HEK293 (cell line): ENCODE results near the gene CACYBP.

Experiments used
- CTCF ChIA-PET: fragments of 350-600 bp; formaldehyde crosslinking; extraction: SDS; loops from one replicate; lab custom pipeline; 2021; ENCODE audit warnings: antibody characterized with exemption; lab: Yijun Ruan, JAX
- POLR2A ChIA-PET: fragments of 300-600 bp; formaldehyde crosslinking; extraction: SDS; loops from one replicate; lab custom pipeline; 2020; ENCODE audit warnings: antibody characterized with exemption, inconsistent platforms; lab: Yijun Ruan, JAX
- H3K27ac ChIP-seq: fragments of 200-500 bp; sonication (Bioruptor generic); 2 replicates; pipeline ENCODE4 v1.5.1; 2014; ENCODE audit warnings: low read depth, low read length, control low read depth, inconsistent platforms; ENCODE audit errors: extremely low read depth
- H3K36me3 ChIP-seq, 2 experiments: fragments of 200-500 bp in 1 of 2; sonication (Bioruptor generic) in 1 of 2; 1 replicate in 1 of 2; 2 replicates in 1 of 2; pipeline ENCODE4 v1.5.1; 2014 to 2017; ENCODE audit warnings: inconsistent platforms in 2 of 2, low read length in 2 of 2; ENCODE audit not compliant: control insufficient read depth in 2 of 2, insufficient read depth in 1 of 2
- H3K4me1 ChIP-seq: fragments of 200-500 bp; sonication (Bioruptor generic); 2 replicates; pipeline ENCODE4 v1.5.1; 2014; ENCODE audit warnings: mild to moderate bottlenecking, low read length, inconsistent platforms; ENCODE audit not compliant: control insufficient read depth, insufficient read depth
- H3K4me3 ChIP-seq: 2 replicates; pipeline ENCODE4 v1.5.1; 2011; ENCODE audit warnings: low read depth, mild to moderate bottlenecking, control low read depth, low read length, moderate library complexity
- H3K9me3 ChIP-seq: fragments of 200-500 bp; sonication (Bioruptor generic); 2 replicates; pipeline ENCODE4 v1.5.1; 2014; ENCODE audit warnings: low read depth, low read length, inconsistent platforms; ENCODE audit not compliant: control insufficient read depth, insufficient read depth
- FEZF1 ChIP-seq: fragments of 450-650 bp; formaldehyde crosslinking; IDR thresholded peaks from 2 replicates; pipeline ENCODE4 v1.5.1; 2016; ENCODE audit warnings: missing biosample characterization, missing genetic modification characterization
- GLI2 ChIP-seq: fragments of 450-650 bp; formaldehyde crosslinking; IDR thresholded peaks from 2 replicates; pipeline ENCODE4; 2017; ENCODE audit warnings: missing biosample characterization, missing genetic modification characterization, low read depth, borderline replicate concordance
- GLIS1 ChIP-seq: fragments of 450-650 bp; formaldehyde crosslinking; IDR thresholded peaks from 2 replicates; pipeline ENCODE4 v1.5.1; 2016; ENCODE audit warnings: missing biosample characterization, missing genetic modification characterization
- HOXA7 ChIP-seq: sonication (generic); formaldehyde crosslinking; IDR thresholded peaks from 2 replicates; pipeline ENCODE4 v1.8.1; 2022; ENCODE audit warnings: missing genetic modification reagents, borderline replicate concordance
- KLF7 ChIP-seq: fragments of 450-650 bp; formaldehyde crosslinking; IDR thresholded peaks from 2 replicates; pipeline ENCODE4 v1.5.1; 2016; ENCODE audit warnings: missing biosample characterization, missing genetic modification characterization, borderline replicate concordance
- OVOL3 ChIP-seq: fragments of 450-650 bp; formaldehyde crosslinking; IDR thresholded peaks from 2 replicates; pipeline ENCODE4 v1.5.1; 2016; ENCODE audit warnings: missing biosample characterization, missing genetic modification characterization
- SP2 ChIP-seq: fragments of 450-650 bp; formaldehyde crosslinking; IDR thresholded peaks from 2 replicates; pipeline ENCODE4 v1.5.1; 2016; ENCODE audit warnings: missing biosample characterization, missing genetic modification characterization
- WT1 ChIP-seq: fragments of 450-650 bp; formaldehyde crosslinking; IDR thresholded peaks from 2 replicates; pipeline ENCODE4 v1.5.1; 2016; ENCODE audit warnings: missing biosample characterization, missing genetic modification characterization
- ZBTB8A ChIP-seq: fragments of 450-650 bp; formaldehyde crosslinking; IDR thresholded peaks from 2 replicates; pipeline ENCODE4 v1.5.1; 2016; ENCODE audit warnings: missing biosample characterization, missing genetic modification characterization
- ZFP37 ChIP-seq: fragments of 450-650 bp; formaldehyde crosslinking; IDR thresholded peaks from 2 replicates; pipeline ENCODE4 v1.5.1; 2016; ENCODE audit warnings: missing biosample characterization, missing genetic modification characterization
- ZIC2 ChIP-seq: fragments of 450-650 bp; formaldehyde crosslinking; IDR thresholded peaks from 2 replicates; pipeline ENCODE4 v1.5.1; 2016; ENCODE audit warnings: missing biosample characterization, missing genetic modification characterization
- ZNF112 ChIP-seq: fragments of 450-650 bp; formaldehyde crosslinking; IDR thresholded peaks from 2 replicates; pipeline ENCODE4 v1.5.0; 2017; ENCODE audit warnings: missing biosample characterization, missing genetic modification characterization
- ZNF169 ChIP-seq: fragments of 450-650 bp; formaldehyde crosslinking; IDR thresholded peaks from 2 replicates; pipeline ENCODE4 v1.5.1; 2016; ENCODE audit warnings: missing biosample characterization, missing genetic modification characterization
- ZNF184 ChIP-seq: fragments of 450-650 bp; IDR thresholded peaks from 2 replicates; pipeline ENCODE4 v1.5.1; 2018; ENCODE audit warnings: missing biosample characterization, mild to moderate bottlenecking, missing genetic modification characterization
- ZNF214 ChIP-seq: fragments of 450-650 bp; formaldehyde crosslinking; IDR thresholded peaks from 2 replicates; pipeline ENCODE4 v1.5.1; 2017; ENCODE audit warnings: missing biosample characterization, mild to moderate bottlenecking, missing genetic modification characterization, borderline replicate concordance
- ZNF221 ChIP-seq: fragments of 450-650 bp; formaldehyde crosslinking; IDR thresholded peaks from 2 replicates; pipeline ENCODE4 v1.5.1; 2017; ENCODE audit warnings: missing biosample characterization, missing genetic modification characterization, borderline replicate concordance
- ZNF391 ChIP-seq: fragments of 450-650 bp; formaldehyde crosslinking; IDR thresholded peaks from 2 replicates; pipeline ENCODE4 v1.5.1; 2016; ENCODE audit warnings: low read depth, missing biosample characterization, missing genetic modification characterization, borderline replicate concordance
- ZNF544 ChIP-seq: fragments of 450-650 bp; formaldehyde crosslinking; IDR thresholded peaks from 2 replicates; pipeline ENCODE4 v1.5.0; 2017; ENCODE audit warnings: missing biosample characterization, missing genetic modification characterization
- ZNF549 ChIP-seq: fragments of 450-650 bp; IDR thresholded peaks from 2 replicates; pipeline ENCODE4 v1.5.1; 2018; ENCODE audit warnings: missing biosample characterization, missing genetic modification characterization, mild to moderate bottlenecking, inconsistent platforms, moderate library complexity
- ZNF558 ChIP-seq: fragments of 450-650 bp; formaldehyde crosslinking; IDR thresholded peaks from 2 replicates; pipeline ENCODE4 v1.5.1; 2016; ENCODE audit warnings: missing biosample characterization, missing genetic modification characterization
- ZNF626 ChIP-seq: fragments of 450-650 bp; sonication (Bioruptor Pico); formaldehyde crosslinking; IDR thresholded peaks from 2 replicates; pipeline ENCODE4 v1.5.1; 2018; ENCODE audit warnings: missing biosample characterization, missing genetic modification characterization, inconsistent platforms
- ZNF677 ChIP-seq: fragments of 450-650 bp; IDR thresholded peaks from 2 replicates; pipeline ENCODE4 v1.5.0; 2018; ENCODE audit warnings: missing biosample characterization, mild to moderate bottlenecking, missing genetic modification characterization, moderate library complexity
- ZNF830 ChIP-seq: fragments of 450-650 bp; IDR thresholded peaks from 2 replicates; pipeline ENCODE4 v1.5.0; 2018; ENCODE audit warnings: missing biosample characterization, missing genetic modification characterization, low read depth, mild to moderate bottlenecking, moderate library complexity
- ZNF843 ChIP-seq: fragments of 450-650 bp; formaldehyde crosslinking; IDR thresholded peaks from 2 replicates; pipeline ENCODE4 v1.5.1; 2016; ENCODE audit warnings: missing biosample characterization, missing genetic modification characterization
- TF ChIP-seq, protein P1 (sequence below): fragments of 450-650 bp; formaldehyde crosslinking; IDR thresholded peaks from 2 replicates; pipeline ENCODE4 v1.5.1; 2016; ENCODE audit warnings: missing biosample characterization, missing genetic modification characterization
- TF ChIP-seq, protein P2 (sequence below): fragments of 450-650 bp; formaldehyde crosslinking; IDR thresholded peaks from 2 replicates; pipeline ENCODE4 v1.5.1; 2016; ENCODE audit warnings: missing biosample characterization, missing genetic modification characterization, low read depth
- TF ChIP-seq, protein P3 (sequence below): fragments of 450-650 bp; formaldehyde crosslinking; IDR thresholded peaks from 2 replicates; pipeline ENCODE4 v1.5.1; 2016; ENCODE audit warnings: missing biosample characterization, missing genetic modification characterization, borderline replicate concordance
- TF ChIP-seq, protein P4 (sequence below): fragments of 450-650 bp; formaldehyde crosslinking; IDR thresholded peaks from 2 replicates; pipeline ENCODE4 v1.5.1; 2016; ENCODE audit warnings: missing biosample characterization, missing genetic modification characterization
- TF ChIP-seq, protein P5 (sequence below): fragments of 450-650 bp; formaldehyde crosslinking; IDR thresholded peaks from 2 replicates; pipeline ENCODE4 v1.5.1; 2017; ENCODE audit warnings: missing biosample characterization, missing genetic modification characterization

Gene CACYBP

GRCh38 chr1:174963529-174964125 lies 36.1 kb upstream of the CACYBP start:
- Histone ChIP-seq H3K36me3 (no peaks in the 10 kb centered on the region), H3K4me1 (peaks cover 17% of the 10 kb centered on the region), H3K9me3 (no peaks in the 10 kb centered on the region), H3K4me3 (no peak overlapping the region), H3K27ac (no peak overlapping the region)
- POLR2A ChIA-PET = no interaction called here
- CTCF ChIA-PET = interaction anchor here (0.6 to 2.5 kb wide), 5 partner anchors 19 to 233 kb away, joined by 3 to 7 read pairs (median 3); no protein-coding TSS in a partner anchor
- no peak for TF ChIP-seq ZNF169 (tag by site-specific recombination)
- TF ChIP-seq, protein P1, sequence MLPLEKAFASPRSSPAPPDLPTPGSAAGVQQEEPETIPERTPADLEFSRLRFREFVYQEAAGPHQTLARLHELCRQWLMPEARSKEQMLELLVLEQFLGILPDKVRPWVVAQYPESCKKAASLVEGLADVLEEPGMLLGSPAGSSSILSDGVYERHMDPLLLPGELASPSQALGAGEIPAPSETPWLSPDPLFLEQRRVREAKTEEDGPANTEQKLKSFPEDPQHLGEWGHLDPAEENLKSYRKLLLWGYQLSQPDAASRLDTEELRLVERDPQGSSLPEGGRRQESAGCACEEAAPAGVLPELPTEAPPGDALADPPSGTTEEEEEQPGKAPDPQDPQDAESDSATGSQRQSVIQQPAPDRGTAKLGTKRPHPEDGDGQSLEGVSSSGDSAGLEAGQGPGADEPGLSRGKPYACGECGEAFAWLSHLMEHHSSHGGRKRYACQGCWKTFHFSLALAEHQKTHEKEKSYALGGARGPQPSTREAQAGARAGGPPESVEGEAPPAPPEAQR = no peak
- TF ChIP-seq ZNF214 (tag by site-specific recombination) = peak; percentile 65; the same call in 1 of the 2 replicates
- peak; percentile 43; the same call in 1 of the 2 replicates for TF ChIP-seq ZNF221 (tag by site-specific recombination)
- TF ChIP-seq OVOL3 = no peak
- peak; percentile 45; the same call in 1 of the 2 replicates for TF ChIP-seq ZNF112 (tag by site-specific recombination)
- TF ChIP-seq, protein P2, sequence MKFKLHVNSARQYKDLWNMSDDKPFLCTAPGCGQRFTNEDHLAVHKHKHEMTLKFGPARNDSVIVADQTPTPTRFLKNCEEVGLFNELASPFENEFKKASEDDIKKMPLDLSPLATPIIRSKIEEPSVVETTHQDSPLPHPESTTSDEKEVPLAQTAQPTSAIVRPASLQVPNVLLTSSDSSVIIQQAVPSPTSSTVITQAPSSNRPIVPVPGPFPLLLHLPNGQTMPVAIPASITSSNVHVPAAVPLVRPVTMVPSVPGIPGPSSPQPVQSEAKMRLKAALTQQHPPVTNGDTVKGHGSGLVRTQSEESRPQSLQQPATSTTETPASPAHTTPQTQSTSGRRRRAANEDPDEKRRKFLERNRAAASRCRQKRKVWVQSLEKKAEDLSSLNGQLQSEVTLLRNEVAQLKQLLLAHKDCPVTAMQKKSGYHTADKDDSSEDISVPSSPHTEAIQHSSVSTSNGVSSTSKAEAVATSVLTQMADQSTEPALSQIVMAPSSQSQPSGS (tag by site-specific recombination) = no peak
- no peak for TF ChIP-seq HOXA7 (CRISPR knock-in tag)
- TF ChIP-seq ZNF677 (tag by site-specific recombination) = no peak
- TF ChIP-seq WT1 (tag by site-specific recombination) = no peak
- no peak for TF ChIP-seq ZFP37 (tag by site-specific recombination)
- no peak for TF ChIP-seq ZNF391 (tag by site-specific recombination)
- 0 out of 2 replicates have a peak, but pooled peaks have one; percentile 44 for TF ChIP-seq ZNF626 (tag by site-specific recombination)
- TF ChIP-seq, protein P3, sequence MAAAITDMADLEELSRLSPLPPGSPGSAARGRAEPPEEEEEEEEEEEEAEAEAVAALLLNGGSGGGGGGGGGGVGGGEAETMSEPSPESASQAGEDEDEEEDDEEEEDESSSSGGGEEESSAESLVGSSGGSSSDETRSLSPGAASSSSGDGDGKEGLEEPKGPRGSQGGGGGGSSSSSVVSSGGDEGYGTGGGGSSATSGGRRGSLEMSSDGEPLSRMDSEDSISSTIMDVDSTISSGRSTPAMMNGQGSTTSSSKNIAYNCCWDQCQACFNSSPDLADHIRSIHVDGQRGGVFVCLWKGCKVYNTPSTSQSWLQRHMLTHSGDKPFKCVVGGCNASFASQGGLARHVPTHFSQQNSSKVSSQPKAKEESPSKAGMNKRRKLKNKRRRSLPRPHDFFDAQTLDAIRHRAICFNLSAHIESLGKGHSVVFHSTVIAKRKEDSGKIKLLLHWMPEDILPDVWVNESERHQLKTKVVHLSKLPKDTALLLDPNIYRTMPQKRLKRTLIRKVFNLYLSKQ = no peak
- no peak for TF ChIP-seq ZIC2
- TF ChIP-seq ZNF549 = peak; percentile 58
- TF ChIP-seq ZNF843 = no peak
- peak; percentile 74 for TF ChIP-seq ZNF830 (tag by site-specific recombination)
- TF ChIP-seq GLIS1 (tag by site-specific recombination) = no peak
- TF ChIP-seq KLF7 = no peak
- TF ChIP-seq GLI2 (tag by site-specific recombination) = no peak; the same call in 1 of the 2 replicates
- no peak for TF ChIP-seq SP2 (tag by site-specific recombination)
- TF ChIP-seq FEZF1 (tag by site-specific recombination) = peak; percentile 28; the same call in 1 of the 2 replicates
- TF ChIP-seq ZNF558 = peak; percentile 58; the same call in 1 of the 2 replicates
- TF ChIP-seq, protein P4, sequence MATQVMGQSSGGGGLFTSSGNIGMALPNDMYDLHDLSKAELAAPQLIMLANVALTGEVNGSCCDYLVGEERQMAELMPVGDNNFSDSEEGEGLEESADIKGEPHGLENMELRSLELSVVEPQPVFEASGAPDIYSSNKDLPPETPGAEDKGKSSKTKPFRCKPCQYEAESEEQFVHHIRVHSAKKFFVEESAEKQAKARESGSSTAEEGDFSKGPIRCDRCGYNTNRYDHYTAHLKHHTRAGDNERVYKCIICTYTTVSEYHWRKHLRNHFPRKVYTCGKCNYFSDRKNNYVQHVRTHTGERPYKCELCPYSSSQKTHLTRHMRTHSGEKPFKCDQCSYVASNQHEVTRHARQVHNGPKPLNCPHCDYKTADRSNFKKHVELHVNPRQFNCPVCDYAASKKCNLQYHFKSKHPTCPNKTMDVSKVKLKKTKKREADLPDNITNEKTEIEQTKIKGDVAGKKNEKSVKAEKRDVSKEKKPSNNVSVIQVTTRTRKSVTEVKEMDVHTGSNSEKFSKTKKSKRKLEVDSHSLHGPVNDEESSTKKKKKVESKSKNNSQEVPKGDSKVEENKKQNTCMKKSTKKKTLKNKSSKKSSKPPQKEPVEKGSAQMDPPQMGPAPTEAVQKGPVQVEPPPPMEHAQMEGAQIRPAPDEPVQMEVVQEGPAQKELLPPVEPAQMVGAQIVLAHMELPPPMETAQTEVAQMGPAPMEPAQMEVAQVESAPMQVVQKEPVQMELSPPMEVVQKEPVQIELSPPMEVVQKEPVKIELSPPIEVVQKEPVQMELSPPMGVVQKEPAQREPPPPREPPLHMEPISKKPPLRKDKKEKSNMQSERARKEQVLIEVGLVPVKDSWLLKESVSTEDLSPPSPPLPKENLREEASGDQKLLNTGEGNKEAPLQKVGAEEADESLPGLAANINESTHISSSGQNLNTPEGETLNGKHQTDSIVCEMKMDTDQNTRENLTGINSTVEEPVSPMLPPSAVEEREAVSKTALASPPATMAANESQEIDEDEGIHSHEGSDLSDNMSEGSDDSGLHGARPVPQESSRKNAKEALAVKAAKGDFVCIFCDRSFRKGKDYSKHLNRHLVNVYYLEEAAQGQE (tag by site-specific recombination) = no peak
- TF ChIP-seq, protein P5, sequence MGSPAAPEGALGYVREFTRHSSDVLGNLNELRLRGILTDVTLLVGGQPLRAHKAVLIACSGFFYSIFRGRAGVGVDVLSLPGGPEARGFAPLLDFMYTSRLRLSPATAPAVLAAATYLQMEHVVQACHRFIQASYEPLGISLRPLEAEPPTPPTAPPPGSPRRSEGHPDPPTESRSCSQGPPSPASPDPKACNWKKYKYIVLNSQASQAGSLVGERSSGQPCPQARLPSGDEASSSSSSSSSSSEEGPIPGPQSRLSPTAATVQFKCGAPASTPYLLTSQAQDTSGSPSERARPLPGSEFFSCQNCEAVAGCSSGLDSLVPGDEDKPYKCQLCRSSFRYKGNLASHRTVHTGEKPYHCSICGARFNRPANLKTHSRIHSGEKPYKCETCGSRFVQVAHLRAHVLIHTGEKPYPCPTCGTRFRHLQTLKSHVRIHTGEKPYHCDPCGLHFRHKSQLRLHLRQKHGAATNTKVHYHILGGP (tag by site-specific recombination) = peak; percentile 40; the same call in 1 of the 2 replicates
- no peak for TF ChIP-seq ZBTB8A (tag by site-specific recombination)
- TF ChIP-seq ZNF184 (tag by site-specific recombination) = peak; percentile 50
- TF ChIP-seq ZNF544 (tag by site-specific recombination) = 0 out of 2 replicates have a peak, but pooled peaks have one; percentile 55
